Liver (tissue), 3 donors: ENCODE measurements around the gene GTF2B.
"Not testable (repeated sequence)": the region's sequence is repeated elsewhere in the genome, so short reads cannot be mapped to it uniquely, and the experiment has no call there.

Source experiments
- CTCF ChIP-seq: fragments of 150-350 bp; IDR thresholded peaks from 2 replicates; pipeline ENCODE4 v1.5.1; 2017; ENCODE audit warnings: improper control_type of control experiment, low read depth, low read length; ENCODE audit not compliant: missing input control
- EGR1 ChIP-seq, 2 donors: IDR thresholded peaks; 2 replicates each; pipeline ENCODE4 v1.6.1; 2016 to 2018; ENCODE audit warnings: antibody characterized with exemption in 2 of 2, low read depth in 2 of 2
- GABPA ChIP-seq, 2 donors: IDR thresholded peaks in 1 of 2; conservative IDR thresholded peaks in 1 of 2; 2 replicates each; pipeline ENCODE4 v1.6.1; 2016; ENCODE audit warnings: antibody characterized with exemption in 2 of 2, mild to moderate bottlenecking in 1 of 2, moderate library complexity in 1 of 2
- JUND ChIP-seq, 2 donors: IDR thresholded peaks; 2 replicates each; pipeline ENCODE4 v1.6.1; 2016; ENCODE audit warnings: antibody characterized with exemption in 2 of 2
- NR2F2 ChIP-seq: IDR thresholded peaks from 2 replicates; pipeline ENCODE4 v1.6.1; 2016; ENCODE audit warnings: antibody characterized with exemption
- RAD21 ChIP-seq, 2 donors: IDR thresholded peaks; 2 replicates each; pipeline ENCODE4 v1.6.1; 2016; ENCODE audit warnings: antibody characterized with exemption in 2 of 2, mild to moderate bottlenecking in 2 of 2
- REST ChIP-seq: IDR thresholded peaks from 2 replicates; pipeline ENCODE4 v1.6.1; 2016; ENCODE audit warnings: antibody characterized with exemption, mild to moderate bottlenecking
- RXRA ChIP-seq, 2 donors: IDR thresholded peaks; 2 replicates each; pipeline ENCODE4 v1.6.1; 2017 to 2018; ENCODE audit warnings: antibody characterized with exemption in 2 of 2, mild to moderate bottlenecking in 1 of 2
- SP1 ChIP-seq: IDR thresholded peaks from 2 replicates; pipeline ENCODE4 v1.6.1; 2018; ENCODE audit warnings: antibody characterized with exemption, mild to moderate bottlenecking
- TAF1 ChIP-seq: conservative IDR thresholded peaks from 2 replicates; pipeline ENCODE4 v1.6.1; 2016; ENCODE audit warnings: antibody characterized with exemption, mild to moderate bottlenecking
- YY1 ChIP-seq: IDR thresholded peaks from 2 replicates; pipeline ENCODE4 v1.6.1; 2016; ENCODE audit warnings: antibody characterized with exemption, mild to moderate bottlenecking
- ZBTB33 ChIP-seq: IDR thresholded peaks from 2 replicates; pipeline ENCODE4 v1.6.1; 2016; ENCODE audit warnings: antibody characterized with exemption
- TF ChIP-seq, protein P1 (sequence below): IDR thresholded peaks from 2 replicates; pipeline ENCODE4 v1.6.1; 2016; ENCODE audit warnings: antibody characterized with exemption
- donor health status: healthy.
- donor health status: healthy.

GRCh38 chr1:88880717-88881116 is 10.7 kb downstream of the GTF2B start:
- TF ChIP-seq CTCF; EGR1 (IDR thresholded peaks at IDR 0.05; ENCODE audit: low read depth in 2 of 2); RAD21 (IDR thresholded peaks at IDR 0.05); RXRA (IDR thresholded peaks at IDR 0.05); TAF1; YY1; GABPA (IDR thresholded peaks at IDR 0.05 in 1 of 2, conservative IDR thresholded peaks at IDR 0.05 in 1 of 2); REST; ZBTB33; NR2F2; JUND (IDR thresholded peaks at IDR 0.05); SP1: not testable (repeated sequence)
- TF ChIP-seq, protein P1, sequence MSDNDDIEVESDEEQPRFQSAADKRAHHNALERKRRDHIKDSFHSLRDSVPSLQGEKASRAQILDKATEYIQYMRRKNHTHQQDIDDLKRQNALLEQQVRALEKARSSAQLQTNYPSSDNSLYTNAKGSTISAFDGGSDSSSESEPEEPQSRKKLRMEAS = not testable (repeated sequence)
